Aorta (tissue), 5 donors: ENCODE data around the gene DNAH9. TPM values are rescaled to one million over a fixed set of nuclear protein-coding genes. Genes with fewer than 3 reads are reported as not detected.

Experiments used
- ATAC-seq: fragments of 200-7000 bp; cut with Tn5 transposase; one replicate; pipeline ENCODE4 v1.9.1; 2022; ENCODE audit warnings: moderate library complexity; ENCODE audit not compliant: low FRiP score
- DNase-seq, 2 donors: peaks; one replicate each; pipeline ENCODE4 v3.0.0-alpha.2; 2020
- H3K27ac ChIP-seq, 2 donors: one replicate each; pipeline ENCODE4 v1.5.1; 2013; ENCODE audit warnings: low read length in 2 of 2, mild to moderate bottlenecking in 2 of 2, moderate library complexity in 2 of 2, control low read depth in 1 of 2, inconsistent platforms in 1 of 2, low read depth in 1 of 2
- H3K27me3 ChIP-seq, 2 donors: one replicate each; pipeline ENCODE4 v1.6.1; 2013; ENCODE audit warnings: control low read depth in 1 of 2, low read length in 1 of 2, mild to moderate bottlenecking in 1 of 2, moderate library complexity in 1 of 2; ENCODE audit not compliant: insufficient read depth in 2 of 2, control insufficient read depth in 1 of 2
- H3K36me3 ChIP-seq, 2 donors: one replicate each; pipeline ENCODE4 v1.6.1; 2013; ENCODE audit warnings: control low read depth in 1 of 2, low read length in 1 of 2, mild to moderate bottlenecking in 1 of 2; ENCODE audit not compliant: insufficient read depth in 2 of 2, control insufficient read depth in 1 of 2
- H3K4me1 ChIP-seq, 2 donors: one replicate each; pipeline ENCODE4 v1.6.1; 2013; ENCODE audit warnings: low read length in 2 of 2, control low read depth in 1 of 2, mild to moderate bottlenecking in 1 of 2, moderate library complexity in 1 of 2; ENCODE audit not compliant: insufficient read depth in 2 of 2, control insufficient read depth in 1 of 2
- H3K4me3 ChIP-seq, 2 donors: one replicate each; pipeline ENCODE4 v1.5.1; 2013; ENCODE audit warnings: low read length in 2 of 2, control low read depth in 1 of 2, mild to moderate bottlenecking in 1 of 2
- H3K9me3 ChIP-seq: one replicate; pipeline ENCODE4 v1.6.1; 2013; ENCODE audit warnings: mild to moderate bottlenecking, low read length; ENCODE audit not compliant: control insufficient read depth
- WGBS, 2 donors: extraction: QIAGEN DNeasy Blood & Tissue Kit; methylation state at CpG; one replicate each; pipeline ENCODE4 v1.1.7; 2013; 5-methylcytosine and 5-hydroxymethylcytosine counted together
- intact Hi-C, 2 donors: fragments of 100-400 bp; cut with DNase I; formaldehyde crosslinking; loops; one replicate each; pipeline versions ENCODE4 v1.14.2 to v1.15.0; 2022
- polyA plus RNA-seq, 2 donors: library from polyadenylated mRNA; stranded (reverse); fragments of 200-250 nt; gene quantifications; one replicate each; pipeline ENCODE4 v1.2.3, GENCODE V29; 2013
- total RNA-seq, 2 donors: library from RNA; stranded (reverse); fragmentation: NEBNext Ultra II Directional; extraction: Animal tissue kit (Norgen Biotek cat#: 25700); gene quantifications; one replicate each; pipeline ENCODE4 v1.2.1, GENCODE V29; 2021
- donor health status: healthy with polysubstance abuse.
- donor health status: Bipolar disorder and iron deficiency.
- donor health status: DM: no; HTN: no; CAD: no.
- donor health status: DM: no; HTN: no; CAD: no.
- donor health status: DM: yes; HTN: yes; CAD: no.

Gene DNAH9
- total and polyA plus RNA-seq, 4 donors: 0.18 TPM; not detected in 3

DNA sequence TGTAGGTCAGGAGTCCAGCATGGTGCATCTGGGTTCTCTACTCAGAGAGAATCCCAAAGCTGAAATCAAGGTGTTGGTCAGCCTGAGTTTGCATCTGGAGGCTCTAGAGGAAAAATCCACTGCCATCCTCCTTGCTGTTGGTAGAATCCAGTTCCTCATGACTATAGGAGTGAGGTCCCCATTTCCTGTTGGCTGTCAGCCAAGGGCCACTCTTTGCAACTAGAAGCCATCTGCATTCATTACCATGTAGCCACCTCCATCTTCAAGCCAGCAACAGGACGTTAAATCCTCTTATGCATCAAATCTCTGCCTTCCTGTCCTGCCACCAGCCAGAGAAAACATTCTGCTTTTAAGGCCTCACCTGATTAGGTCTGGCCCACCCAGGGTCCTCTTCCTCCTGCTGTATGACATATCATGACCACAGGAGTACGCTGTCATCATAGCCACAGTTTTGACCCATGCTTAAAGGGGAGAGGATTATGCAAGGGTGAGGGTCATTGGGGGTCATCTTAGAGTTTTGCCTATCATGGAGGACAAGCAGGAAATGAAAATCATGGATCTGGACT lies 40.5 kb downstream of the DNAH9 start:
- WGBS, 2 donors: 71 to 76% methylated on average over 2 of the region's 2 CpGs

GRCh38 chr17:11639736-11640462 lies 41.6 kb downstream of the DNAH9 start:
- intact Hi-C loops: loop anchor here in 1 of 2 donors (10.0 kb wide), 1 partner anchor 65 kb away; no protein-coding TSS in a partner anchor
- ATAC-seq (no peak), DNase-seq (no peak)
- Histone ChIP-seq H3K27me3 (peaks cover 0 to 1% of the 10 kb centered on the region in 2 donors), H3K27ac (no peak overlapping the region), H3K9me3 (no peaks in the 10 kb centered on the region), H3K4me3 (no peak overlapping the region), H3K4me1 (no peaks in the 10 kb centered on the region), H3K36me3 (no peaks in the 10 kb centered on the region)
- 86 to 87% methylated on average over 18 of the region's 18 CpGs for WGBS, 2 donors

More for the DNA sequence above, 40.5 kb downstream of the DNAH9 start:
- intact Hi-C loops: loop anchor here in 1 of 2 donors (10.0 kb wide), 1 partner anchor 64 kb away; no protein-coding TSS in a partner anchor
- DNase-seq (no peak), ATAC-seq (no peak)
- no peaks in the 10 kb centered on the region for H3K36me3 ChIP-seq
- H3K27me3 ChIP-seq: peaks cover 0 to 1% of the 10 kb centered on the region in 2 donors
- no peaks in the 10 kb centered on the region for H3K9me3 ChIP-seq
- H3K4me3 ChIP-seq: no peak overlapping the region
- H3K27ac ChIP-seq: no peak overlapping the region
- H3K4me1 ChIP-seq: no peaks in the 10 kb centered on the region

- DNase-seq (no peak), ATAC-seq (no peak)
- Histone ChIP-seq H3K27me3 (peaks cover 0 to under 1% of the 10 kb centered on the region in 2 donors), H3K4me1 (no peaks in the 10 kb centered on the region), H3K9me3 (no peaks in the 10 kb centered on the region), H3K36me3 (no peaks in the 10 kb centered on the region), H3K27ac (no peak overlapping the region), H3K4me3 (no peak overlapping the region)
- 42 to 46% methylated on average over 2 of the region's 2 CpGs for WGBS, 2 donors
- intact Hi-C loops: no loop called here
Measured at GRCh38 chr17:11640463-11640814, 42.2 kb downstream of the DNAH9 start.

- Histone ChIP-seq H3K4me1 (no peaks in the 10 kb centered on the region), H3K4me3 (no peak overlapping the region), H3K36me3 (no peaks in the 10 kb centered on the region), H3K27me3 (no peaks in the 10 kb centered on the region), H3K9me3 (peaks cover 1% of the 10 kb centered on the region), H3K27ac (no peak overlapping the region)
- WGBS, 2 donors: 77 to 80% methylated on average over 11 of the region's 11 CpGs
- no peak for DNase-seq
- no peak for ATAC-seq
- intact Hi-C loops: no loop called here
Measured at GRCh38 chr17:11641521-11642275, 43.4 kb downstream of the DNAH9 start.

- no peaks in the 10 kb centered on the region for H3K36me3 ChIP-seq
- peaks cover 1% of the 10 kb centered on the region for H3K9me3 ChIP-seq
- no peaks in the 10 kb centered on the region for H3K4me1 ChIP-seq
- H3K4me3 ChIP-seq: no peak overlapping the region
- H3K27ac ChIP-seq: no peak overlapping the region
- H3K27me3 ChIP-seq: no peaks in the 10 kb centered on the region
- intact Hi-C loops: no loop called here
- ATAC-seq (peak; percentile 44), DNase-seq (no peak)
- WGBS, 2 donors: 46 to 50% methylated on average over 10 of the region's 10 CpGs
Measured at GRCh38 chr17:11642655-11643054, 44.4 kb downstream of the DNAH9 start.

- DNase-seq (no peak), ATAC-seq (no peak)
- H3K27ac ChIP-seq: no peak overlapping the region
- H3K4me3 ChIP-seq: no peak overlapping the region
- intact Hi-C loops: no loop called here
- H3K36me3 ChIP-seq: no peaks in the 10 kb centered on the region
- H3K4me1 ChIP-seq: no peaks in the 10 kb centered on the region
- H3K27me3 ChIP-seq: no peaks in the 10 kb centered on the region
- H3K9me3 ChIP-seq: peaks cover 1% of the 10 kb centered on the region
- WGBS, 2 donors: 83% methylated on average over 7 of the region's 7 CpGs
Measured at GRCh38 chr17:11643851-11644250, 45.6 kb downstream of the DNAH9 start.

GRCh38 chr17:11644265-11645212 lies 46.3 kb downstream of the DNAH9 start:
- 23 to 28% methylated on average over 18 of the region's 18 CpGs for WGBS, 2 donors
- DNase-seq: no peak

GRCh38 chr17:11645426-11645825 lies 47.2 kb downstream of the DNAH9 start:
- ATAC-seq (no peak), DNase-seq (no peak)
- H3K27ac ChIP-seq: no peak overlapping the region
- H3K9me3 ChIP-seq: peaks cover 1% of the 10 kb centered on the region
- intact Hi-C loops: no loop called here
- no peak overlapping the region for H3K4me3 ChIP-seq
- WGBS, 2 donors: 91 to 98% methylated on average over 2 of the region's 2 CpGs
- no peaks in the 10 kb centered on the region for H3K36me3 ChIP-seq
- no peaks in the 10 kb centered on the region for H3K27me3 ChIP-seq
- H3K4me1 ChIP-seq: no peaks in the 10 kb centered on the region

More at GRCh38 chr17:11644265-11645212, 46.3 kb downstream of the DNAH9 start:
- Histone ChIP-seq H3K4me3 (no peak overlapping the region), H3K9me3 (peaks cover 1% of the 10 kb centered on the region), H3K36me3 (no peaks in the 10 kb centered on the region), H3K4me1 (no peaks in the 10 kb centered on the region), H3K27me3 (no peaks in the 10 kb centered on the region), H3K27ac (no peak overlapping the region)
- intact Hi-C loops: no loop called here
- ATAC-seq: peak; percentile 70
